ENCODE measurements around the gene CHD5. TPM values are rescaled to one million over a fixed set of nuclear protein-coding genes. Genes with fewer than 3 reads are reported as not detected.

Gene CHD5
- total RNA-seq, 1 experiment from 2014 or later: 1.6 TPM

DNA sequence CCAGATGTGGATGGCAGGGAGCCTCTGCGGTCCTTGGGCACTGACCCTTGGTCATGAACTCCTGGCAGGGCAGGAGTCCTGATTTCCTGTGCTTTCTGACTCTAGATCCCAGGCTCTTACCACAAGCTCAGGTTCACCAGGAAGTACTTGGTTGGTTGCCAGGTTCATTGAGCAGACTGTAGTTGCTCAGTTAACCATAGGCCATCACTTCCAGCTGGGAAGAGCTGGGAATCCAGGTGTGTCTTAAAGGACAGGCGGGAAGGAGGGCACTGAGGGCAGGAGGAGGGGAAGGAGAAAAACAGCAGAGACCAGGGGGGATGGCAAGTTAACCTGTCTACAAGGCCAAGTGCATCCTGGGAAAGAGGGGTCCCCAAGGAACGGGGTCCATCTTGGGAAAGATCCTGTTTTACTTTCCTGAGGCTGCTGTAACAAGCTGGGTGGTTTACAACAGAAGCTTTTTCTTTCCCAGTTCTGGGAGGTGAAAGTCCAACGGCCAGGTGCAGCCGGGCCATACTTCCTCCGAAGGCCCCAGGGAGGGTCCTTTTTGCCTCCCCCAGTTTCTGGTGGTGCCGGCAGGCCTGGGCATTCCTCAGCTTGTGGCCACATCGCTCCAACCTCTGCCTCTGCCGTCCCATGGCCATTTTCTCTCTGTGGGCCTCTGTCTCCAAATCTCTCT, 122.8 kb downstream of the CHD5 start:
- WGBS (ENCODE audit: extremely low coverage, insufficient read length, low lambda C conversion rate): no CpG with 5 or more reads among the region's 9 CpGs
- no peak overlapping the region for H3K9ac ChIP-seq (ENCODE audit: extremely low read depth, insufficient read length, low read length)
- H3T11ph ChIP-seq (ENCODE audit: low read length): no peak overlapping the region
- no peak overlapping the region for H3K18ac ChIP-seq (ENCODE audit: insufficient read length, low read depth, low read length)
- no peak overlapping the region for H2BK20ac ChIP-seq (ENCODE audit: low read depth, low read length, poor library complexity, severe bottlenecking)
- no peak overlapping the region for H3K4ac ChIP-seq (ENCODE audit: low read depth, low read length)
- Mint-ChIP-seq H3K36me3 (ENCODE audit: insufficient read depth in 1 of 3, low read depth in 3 of 3) (no peaks in the 10 kb centered on the region; a peak in 1 of 7 replicates), H3K4me1 (peaks cover 12 to 17% of the 10 kb centered on the region in 2 experiments), H3K27ac (peak overlapping the region in 1 of 3 experiments; percentile 9; a peak in 1 of 7 replicates), H3K4me3 (no peak overlapping the region), H3K27me3 (ENCODE audit: low read depth) (peaks cover 19% of the 10 kb centered on the region), H3K9me3 (no peaks in the 10 kb centered on the region; a peak in 1 of 5 replicates)
- peaks cover 3% of the 10 kb centered on the region for H3K23me2 ChIP-seq (ENCODE audit: insufficient read length, low read depth, low read length, poor library complexity, severe bottlenecking)
- DNase-seq: no peak
- no peak overlapping the region for H2BK120ac ChIP-seq (ENCODE audit: low read depth, low read length, poor library complexity, severe bottlenecking)
- no peak overlapping the region for H2BK15ac ChIP-seq (ENCODE audit: low read depth, low read length)
- TF ChIP-seq, protein P1, sequence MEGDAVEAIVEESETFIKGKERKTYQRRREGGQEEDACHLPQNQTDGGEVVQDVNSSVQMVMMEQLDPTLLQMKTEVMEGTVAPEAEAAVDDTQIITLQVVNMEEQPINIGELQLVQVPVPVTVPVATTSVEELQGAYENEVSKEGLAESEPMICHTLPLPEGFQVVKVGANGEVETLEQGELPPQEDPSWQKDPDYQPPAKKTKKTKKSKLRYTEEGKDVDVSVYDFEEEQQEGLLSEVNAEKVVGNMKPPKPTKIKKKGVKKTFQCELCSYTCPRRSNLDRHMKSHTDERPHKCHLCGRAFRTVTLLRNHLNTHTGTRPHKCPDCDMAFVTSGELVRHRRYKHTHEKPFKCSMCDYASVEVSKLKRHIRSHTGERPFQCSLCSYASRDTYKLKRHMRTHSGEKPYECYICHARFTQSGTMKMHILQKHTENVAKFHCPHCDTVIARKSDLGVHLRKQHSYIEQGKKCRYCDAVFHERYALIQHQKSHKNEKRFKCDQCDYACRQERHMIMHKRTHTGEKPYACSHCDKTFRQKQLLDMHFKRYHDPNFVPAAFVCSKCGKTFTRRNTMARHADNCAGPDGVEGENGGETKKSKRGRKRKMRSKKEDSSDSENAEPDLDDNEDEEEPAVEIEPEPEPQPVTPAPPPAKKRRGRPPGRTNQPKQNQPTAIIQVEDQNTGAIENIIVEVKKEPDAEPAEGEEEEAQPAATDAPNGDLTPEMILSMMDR (conservative IDR thresholded peaks at IDR 0.05): no peak
- H3K23ac ChIP-seq (ENCODE audit: insufficient read length, low read depth, low read length): no peak overlapping the region
- no peak overlapping the region for H3K27ac ChIP-seq (ENCODE audit: insufficient read length, low read depth, low read length)
- no peaks in the 10 kb centered on the region for H3K79me1 ChIP-seq (ENCODE audit: insufficient read depth, low read depth, low read length, poor library complexity, severe bottlenecking)
- H3K27me3 ChIP-seq (ENCODE audit: insufficient read depth, low read length): no peaks in the 10 kb centered on the region
- H2BK12ac ChIP-seq (ENCODE audit: insufficient read length, low read depth, low read length): no peak overlapping the region
- H3K56ac ChIP-seq (ENCODE audit: insufficient read length, low read depth, low read length): no peak overlapping the region
- H4K20me1 ChIP-seq (ENCODE audit: control insufficient read depth, insufficient read depth, insufficient read length): peaks cover 2% of the 10 kb centered on the region
- H4K8ac ChIP-seq (replicated peaks; ENCODE audit: insufficient read length, low read depth, low read length): peak overlapping the region; percentile 85
- peak overlapping the region; percentile 21; the same call in 1 of the 2 replicates for H3K14ac ChIP-seq (ENCODE audit: insufficient read depth, low read length)
- H4K5ac ChIP-seq (ENCODE audit: insufficient read length, low read depth, low read length): no peak overlapping the region
- H4K91ac ChIP-seq (ENCODE audit: insufficient read length, low read depth, low read length): no peak overlapping the region
- no peak overlapping the region for H2BK5ac ChIP-seq (ENCODE audit: insufficient read length, low read length)
- no peak overlapping the region for H2AFZ ChIP-seq (ENCODE audit: low read length)
- H2AK5ac ChIP-seq (ENCODE audit: insufficient read length, low read length): no peak overlapping the region
- H3K79me2 ChIP-seq (ENCODE audit: insufficient read depth, low read length): no peaks in the 10 kb centered on the region
- 0 out of 2 replicates have a peak, but pooled peaks cover 2% of the 10 kb centered on the region for H3K4me1 ChIP-seq (ENCODE audit: insufficient read depth, low read length)
- no peaks in the 10 kb centered on the region for H3K9me3 ChIP-seq (ENCODE audit: control insufficient read depth, low read depth, low read length)
- H3K4me2 ChIP-seq (ENCODE audit: insufficient read depth, insufficient read length, low read length): no peak overlapping the region
